K562 (cell line): Measurements from ENCODE around the gene TRERF1.

Experiments
- ATF1 ChIP-seq, 2 experiments: fragments of 450-650 bp in 1 of 2; IDR thresholded peaks; 2 replicates each; pipeline ENCODE4 v1.6.1; 2016; ENCODE audit warnings: missing compliant biosample characterization in 1 of 2, missing genetic modification characterization in 1 of 2
- ATF7 ChIP-seq: fragments of 450-650 bp; IDR thresholded peaks from 2 replicates; pipeline ENCODE4 v1.7.1; 2014; ENCODE audit warnings: mild to moderate bottlenecking, moderate library complexity
- HMG20B ChIP-seq: fragments of 250-450 bp; sonication (Bioruptor Pico); IDR thresholded peaks from 2 replicates; pipeline ENCODE4 v1.5.0; 2021; ENCODE audit warnings: mild to moderate bottlenecking
- JUN ChIP-seq, 2 experiments: sonication (generic) in 1 of 2; formaldehyde crosslinking in 1 of 2; IDR thresholded peaks; 2 replicates each; pipeline versions ENCODE4 v1.6.1 to v1.8.0; 2012 to 2022; ENCODE audit warnings: borderline replicate concordance in 2 of 2, mild to moderate bottlenecking in 2 of 2, improper control_type of control experiment in 1 of 2, low read depth in 1 of 2, low read length in 1 of 2, missing genetic modification reagents in 1 of 2
- NFYB ChIP-seq: IDR thresholded peaks from 2 replicates; pipeline ENCODE4 v1.6.1; 2011; ENCODE audit warnings: mild to moderate bottlenecking, moderate library complexity; ENCODE audit not compliant: insufficient read length; ENCODE audit errors: extremely low read depth
- TF ChIP-seq, protein P1 (sequence below), 2 experiments: fragments of 450-650 bp; formaldehyde crosslinking in 1 of 2; IDR thresholded peaks; 2 replicates each; pipeline versions ENCODE4 v1.4.0 to v1.6.1; 2014 to 2020; ENCODE audit warnings: mild to moderate bottlenecking in 2 of 2, borderline replicate concordance in 1 of 2, low read depth in 1 of 2
- TF ChIP-seq, protein P2 (sequence below), 3 experiments: IDR thresholded peaks in 2 of 3; conservative IDR thresholded peaks in 1 of 3; 2 replicates each; pipeline ENCODE4 v1.5.1; 2011 to 2012; ENCODE audit warnings: low read length in 3 of 3, mild to moderate bottlenecking in 3 of 3, control low read depth in 2 of 3, improper control_type of control experiment in 1 of 3, inconsistent platforms in 1 of 3, low read depth in 1 of 3, mixed read lengths in 1 of 3, moderate library complexity in 1 of 3; ENCODE audit not compliant: insufficient read depth in 2 of 3
- TF ChIP-seq, protein P3 (sequence below): fragments of 250-450 bp; sonication (Bioruptor Pico); IDR thresholded peaks from 2 replicates; pipeline ENCODE4 v1.8.0; 2022; ENCODE audit warnings: moderate library complexity, mild to moderate bottlenecking, inconsistent platforms
- TF ChIP-seq, protein P4 (sequence below): fragments of 250-450 bp; sonication (Bioruptor Pico); IDR thresholded peaks from 2 replicates; pipeline ENCODE4 v1.5.1; 2021; ENCODE audit warnings: mild to moderate bottlenecking

- TF ChIP-seq, protein P1, sequence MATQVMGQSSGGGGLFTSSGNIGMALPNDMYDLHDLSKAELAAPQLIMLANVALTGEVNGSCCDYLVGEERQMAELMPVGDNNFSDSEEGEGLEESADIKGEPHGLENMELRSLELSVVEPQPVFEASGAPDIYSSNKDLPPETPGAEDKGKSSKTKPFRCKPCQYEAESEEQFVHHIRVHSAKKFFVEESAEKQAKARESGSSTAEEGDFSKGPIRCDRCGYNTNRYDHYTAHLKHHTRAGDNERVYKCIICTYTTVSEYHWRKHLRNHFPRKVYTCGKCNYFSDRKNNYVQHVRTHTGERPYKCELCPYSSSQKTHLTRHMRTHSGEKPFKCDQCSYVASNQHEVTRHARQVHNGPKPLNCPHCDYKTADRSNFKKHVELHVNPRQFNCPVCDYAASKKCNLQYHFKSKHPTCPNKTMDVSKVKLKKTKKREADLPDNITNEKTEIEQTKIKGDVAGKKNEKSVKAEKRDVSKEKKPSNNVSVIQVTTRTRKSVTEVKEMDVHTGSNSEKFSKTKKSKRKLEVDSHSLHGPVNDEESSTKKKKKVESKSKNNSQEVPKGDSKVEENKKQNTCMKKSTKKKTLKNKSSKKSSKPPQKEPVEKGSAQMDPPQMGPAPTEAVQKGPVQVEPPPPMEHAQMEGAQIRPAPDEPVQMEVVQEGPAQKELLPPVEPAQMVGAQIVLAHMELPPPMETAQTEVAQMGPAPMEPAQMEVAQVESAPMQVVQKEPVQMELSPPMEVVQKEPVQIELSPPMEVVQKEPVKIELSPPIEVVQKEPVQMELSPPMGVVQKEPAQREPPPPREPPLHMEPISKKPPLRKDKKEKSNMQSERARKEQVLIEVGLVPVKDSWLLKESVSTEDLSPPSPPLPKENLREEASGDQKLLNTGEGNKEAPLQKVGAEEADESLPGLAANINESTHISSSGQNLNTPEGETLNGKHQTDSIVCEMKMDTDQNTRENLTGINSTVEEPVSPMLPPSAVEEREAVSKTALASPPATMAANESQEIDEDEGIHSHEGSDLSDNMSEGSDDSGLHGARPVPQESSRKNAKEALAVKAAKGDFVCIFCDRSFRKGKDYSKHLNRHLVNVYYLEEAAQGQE (IDR thresholded peaks at IDR 0.05; ENCODE audit: borderline replicate concordance), result no peak
- TF ChIP-seq, protein P1 (CRISPR knock-in tag; IDR thresholded peaks at IDR 0.05; ENCODE audit: low read depth), result no peak
- TF ChIP-seq ATF1 (CRISPR knock-in tag; IDR thresholded peaks at IDR 0.05) (no peak), ATF1 (tag; IDR thresholded peaks at IDR 0.05) (no peak), JUN (IDR thresholded peaks at IDR 0.05; ENCODE audit: borderline replicate concordance, low read depth, low read length) (no peak), JUN (CRISPR knock-in tag; IDR thresholded peaks at IDR 0.05; ENCODE audit: borderline replicate concordance) (no peak), HMG20B (CRISPR knock-in tag) (no peak), ATF7 (no peak), NFYB (no peak)
- TF ChIP-seq, protein P2, sequence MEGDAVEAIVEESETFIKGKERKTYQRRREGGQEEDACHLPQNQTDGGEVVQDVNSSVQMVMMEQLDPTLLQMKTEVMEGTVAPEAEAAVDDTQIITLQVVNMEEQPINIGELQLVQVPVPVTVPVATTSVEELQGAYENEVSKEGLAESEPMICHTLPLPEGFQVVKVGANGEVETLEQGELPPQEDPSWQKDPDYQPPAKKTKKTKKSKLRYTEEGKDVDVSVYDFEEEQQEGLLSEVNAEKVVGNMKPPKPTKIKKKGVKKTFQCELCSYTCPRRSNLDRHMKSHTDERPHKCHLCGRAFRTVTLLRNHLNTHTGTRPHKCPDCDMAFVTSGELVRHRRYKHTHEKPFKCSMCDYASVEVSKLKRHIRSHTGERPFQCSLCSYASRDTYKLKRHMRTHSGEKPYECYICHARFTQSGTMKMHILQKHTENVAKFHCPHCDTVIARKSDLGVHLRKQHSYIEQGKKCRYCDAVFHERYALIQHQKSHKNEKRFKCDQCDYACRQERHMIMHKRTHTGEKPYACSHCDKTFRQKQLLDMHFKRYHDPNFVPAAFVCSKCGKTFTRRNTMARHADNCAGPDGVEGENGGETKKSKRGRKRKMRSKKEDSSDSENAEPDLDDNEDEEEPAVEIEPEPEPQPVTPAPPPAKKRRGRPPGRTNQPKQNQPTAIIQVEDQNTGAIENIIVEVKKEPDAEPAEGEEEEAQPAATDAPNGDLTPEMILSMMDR (IDR thresholded peaks at IDR 0.05 in 2 of 3, conservative IDR thresholded peaks at IDR 0.05 in 1 of 3; ENCODE audit: insufficient read depth in 2 of 3, low read depth in 1 of 3, low read length in 3 of 3), result no peak
- TF ChIP-seq, protein P3, sequence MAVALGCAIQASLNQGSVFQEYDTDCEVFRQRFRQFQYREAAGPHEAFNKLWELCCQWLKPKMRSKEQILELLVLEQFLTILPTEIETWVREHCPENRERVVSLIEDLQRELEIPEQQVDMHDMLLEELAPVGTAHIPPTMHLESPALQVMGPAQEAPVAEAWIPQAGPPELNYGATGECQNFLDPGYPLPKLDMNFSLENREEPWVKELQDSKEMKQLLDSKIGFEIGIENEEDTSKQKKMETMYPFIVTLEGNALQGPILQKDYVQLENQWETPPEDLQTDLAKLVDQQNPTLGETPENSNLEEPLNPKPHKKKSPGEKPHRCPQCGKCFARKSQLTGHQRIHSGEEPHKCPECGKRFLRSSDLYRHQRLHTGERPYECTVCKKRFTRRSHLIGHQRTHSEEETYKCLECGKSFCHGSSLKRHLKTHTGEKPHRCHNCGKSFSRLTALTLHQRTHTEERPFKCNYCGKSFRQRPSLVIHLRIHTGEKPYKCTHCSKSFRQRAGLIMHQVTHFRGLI (CRISPR knock-in tag), result no peak
- TF ChIP-seq, protein P4, sequence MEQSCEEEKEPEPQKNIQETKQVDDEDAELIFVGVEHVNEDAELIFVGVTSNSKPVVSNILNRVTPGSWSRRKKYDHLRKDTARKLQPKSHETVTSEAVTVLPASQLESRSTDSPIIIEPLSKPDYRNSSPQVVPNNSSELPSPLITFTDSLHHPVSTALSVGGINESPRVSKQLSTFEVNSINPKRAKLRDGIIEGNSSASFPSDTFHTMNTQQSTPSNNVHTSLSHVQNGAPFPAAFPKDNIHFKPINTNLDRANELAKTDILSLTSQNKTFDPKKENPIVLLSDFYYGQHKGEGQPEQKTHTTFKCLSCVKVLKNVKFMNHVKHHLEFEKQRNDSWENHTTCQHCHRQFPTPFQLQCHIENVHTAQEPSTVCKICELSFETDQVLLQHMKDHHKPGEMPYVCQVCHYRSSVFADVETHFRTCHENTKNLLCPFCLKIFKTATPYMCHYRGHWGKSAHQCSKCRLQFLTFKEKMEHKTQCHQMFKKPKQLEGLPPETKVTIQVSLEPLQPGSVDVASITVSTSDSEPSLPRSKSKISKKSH, result no peak
Measured at GRCh38 chr6:42313941-42314570, 137.7 kb downstream of the TRERF1 start.
